Subcutaneous abdominal adipose tissue (tissue), 5 donors: ENCODE measurements around the gene FCMR.

ENCODE experiments used
- H3K27ac ChIP-seq: one replicate; pipeline ENCODE4 v1.7.0; 2013; ENCODE audit warnings: low read depth, mild to moderate bottlenecking, inconsistent platforms, low read length, moderate library complexity
- H3K27me3 ChIP-seq, 5 donors: one replicate each; pipeline ENCODE4 v1.7.0; 2013; ENCODE audit warnings: low read length in 5 of 5, inconsistent platforms in 1 of 5; ENCODE audit not compliant: control insufficient read depth in 5 of 5, insufficient read depth in 4 of 5
- H3K36me3 ChIP-seq, 5 donors: one replicate each; pipeline ENCODE4 v1.7.0; 2013; ENCODE audit warnings: low read length in 5 of 5; ENCODE audit not compliant: control insufficient read depth in 5 of 5, insufficient read depth in 5 of 5
- H3K4me1 ChIP-seq, 5 donors: one replicate each; pipeline ENCODE4 v1.7.0; 2013; ENCODE audit warnings: low read length in 5 of 5, mild to moderate bottlenecking in 3 of 5, moderate library complexity in 1 of 5; ENCODE audit not compliant: control insufficient read depth in 5 of 5, insufficient read depth in 5 of 5
- H3K4me3 ChIP-seq, 5 donors: one replicate each; pipeline ENCODE4 v1.7.0; 2013; ENCODE audit warnings: low read length in 5 of 5, low read depth in 1 of 5
- H3K9ac ChIP-seq, 5 donors: one replicate each; pipeline ENCODE4 v1.7.0; 2013; ENCODE audit warnings: low read length in 5 of 5, mild to moderate bottlenecking in 4 of 5, moderate library complexity in 3 of 5
- H3K9me3 ChIP-seq, 5 donors: one replicate each; pipeline ENCODE4 v1.7.0; 2013; ENCODE audit warnings: low read length in 5 of 5; ENCODE audit not compliant: control insufficient read depth in 5 of 5
- donor health status: healthy.
- donor health status: healthy.
- donor health status: healthy.
- donor health status: healthy.
- donor health status: healthy.

Gene FCMR

DNA sequence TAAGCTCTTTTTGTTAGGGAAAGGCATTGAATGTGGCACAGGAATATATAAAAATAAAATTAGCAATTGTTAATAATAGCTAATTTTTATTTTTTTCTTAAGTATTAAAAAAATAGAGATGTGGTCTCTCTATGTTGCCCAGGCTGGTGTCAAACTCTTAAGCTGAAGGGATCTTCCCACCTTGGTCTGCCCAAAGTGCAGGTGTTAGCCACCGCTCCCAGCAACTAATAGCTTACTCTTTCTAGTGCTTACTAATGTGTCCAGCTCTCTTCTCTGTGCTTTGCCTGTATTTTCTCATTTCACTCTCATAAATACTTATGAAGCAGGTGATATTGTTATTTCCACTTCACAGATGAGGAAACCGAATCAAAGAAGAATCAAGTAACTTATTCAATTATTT, 37.9 kb downstream of the FCMR start:
- H3K4me1 ChIP-seq = peaks cover 0 to 9% (median 8%) of the 10 kb centered on the region in 5 donors
- no peak overlapping the region for H3K4me3 ChIP-seq
- H3K9me3 ChIP-seq = no peaks in the 10 kb centered on the region

DNA sequence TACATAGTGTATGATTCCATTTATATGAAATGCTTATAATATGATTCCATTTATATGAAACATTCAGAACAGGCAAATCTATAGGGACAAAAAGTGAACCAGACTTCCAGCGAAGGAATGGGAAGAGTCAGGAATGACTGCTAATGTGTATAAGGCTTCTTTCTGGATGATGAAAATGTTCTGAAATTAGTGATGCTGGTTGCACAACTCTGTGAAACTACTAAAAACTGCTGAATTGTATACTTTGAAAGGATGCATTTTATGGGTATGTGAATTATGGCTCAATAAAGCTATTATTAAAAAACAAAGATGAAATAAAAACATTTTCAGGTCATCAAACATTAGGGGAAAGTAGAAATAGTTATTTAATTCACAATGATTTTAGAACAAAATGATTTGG, 38.6 kb downstream of the FCMR start:
- peaks cover 0 to 9% (median 8%) of the 10 kb centered on the region in 5 donors for H3K4me1 ChIP-seq
- no peak overlapping the region for H3K4me3 ChIP-seq
- no peaks in the 10 kb centered on the region for H3K27me3 ChIP-seq
- no peaks in the 10 kb centered on the region for H3K36me3 ChIP-seq
- peaks cover 3 to 6% (median 6%) of the 10 kb centered on the region in 5 donors for H3K9me3 ChIP-seq
- H3K9ac ChIP-seq = no peak overlapping the region
- no peak overlapping the region for H3K27ac ChIP-seq

More for the DNA sequence above, 37.9 kb downstream of the FCMR start:
- H3K9ac ChIP-seq = no peak overlapping the region
- no peaks in the 10 kb centered on the region for H3K27me3 ChIP-seq
- no peaks in the 10 kb centered on the region for H3K36me3 ChIP-seq
- H3K27ac ChIP-seq = no peak overlapping the region

DNA sequence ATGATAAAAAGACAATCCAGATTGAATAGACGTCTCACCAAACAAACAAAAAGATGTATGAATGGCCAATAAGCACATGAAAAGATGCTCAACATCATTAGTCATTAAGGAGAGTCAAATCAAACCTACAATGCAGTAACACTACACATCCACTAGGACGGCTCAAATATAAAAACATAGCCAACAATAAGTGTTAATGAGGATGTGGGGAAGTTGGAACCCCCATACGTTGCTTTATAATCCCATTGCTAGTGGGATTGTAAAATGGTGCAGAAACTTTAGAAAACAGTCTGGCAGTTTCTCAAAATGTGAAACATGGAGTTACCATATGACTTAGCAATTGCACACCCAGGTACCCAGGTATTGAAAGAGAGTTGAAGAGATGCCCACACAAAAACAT, 39.2 kb downstream of the FCMR start:
- Histone ChIP-seq H3K27me3 (no peaks in the 10 kb centered on the region), H3K9ac (no peak overlapping the region), H3K4me1 (peaks cover 0 to 9% (median 8%) of the 10 kb centered on the region in 5 donors), H3K36me3 (no peaks in the 10 kb centered on the region), H3K4me3 (no peak overlapping the region), H3K9me3 (peaks cover 3 to 12% (median 7%) of the 10 kb centered on the region in 5 donors), H3K27ac (no peak overlapping the region)

DNA sequence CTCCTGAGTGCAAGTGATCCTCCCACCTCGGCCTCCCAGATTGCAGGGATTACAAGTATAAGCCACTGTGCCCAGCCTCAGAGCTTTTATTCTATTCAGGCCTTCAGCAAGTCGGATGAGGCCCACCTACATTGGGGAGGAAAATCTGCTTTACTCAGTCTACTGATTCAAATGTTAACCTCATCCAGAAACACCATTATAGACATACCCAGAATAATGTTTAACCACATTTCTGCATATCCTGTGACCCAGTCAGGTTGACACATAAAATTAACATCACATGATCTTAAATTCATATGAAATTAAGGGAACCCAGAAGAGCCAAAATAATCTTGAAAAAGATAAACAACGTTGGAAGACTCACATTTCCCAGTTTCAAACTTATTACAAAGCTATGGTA, 41.4 kb downstream of the FCMR start:
- peaks cover 3 to 21% (median 9%) of the 10 kb centered on the region in 5 donors for H3K9me3 ChIP-seq
- no peaks in the 10 kb centered on the region for H3K36me3 ChIP-seq
- H3K4me1 ChIP-seq = peaks cover 0 to 9% (median 8%) of the 10 kb centered on the region in 5 donors
- H3K27me3 ChIP-seq = no peaks in the 10 kb centered on the region
- no peak overlapping the region for H3K4me3 ChIP-seq
- no peak overlapping the region for H3K9ac ChIP-seq
- H3K27ac ChIP-seq = no peak overlapping the region

DNA sequence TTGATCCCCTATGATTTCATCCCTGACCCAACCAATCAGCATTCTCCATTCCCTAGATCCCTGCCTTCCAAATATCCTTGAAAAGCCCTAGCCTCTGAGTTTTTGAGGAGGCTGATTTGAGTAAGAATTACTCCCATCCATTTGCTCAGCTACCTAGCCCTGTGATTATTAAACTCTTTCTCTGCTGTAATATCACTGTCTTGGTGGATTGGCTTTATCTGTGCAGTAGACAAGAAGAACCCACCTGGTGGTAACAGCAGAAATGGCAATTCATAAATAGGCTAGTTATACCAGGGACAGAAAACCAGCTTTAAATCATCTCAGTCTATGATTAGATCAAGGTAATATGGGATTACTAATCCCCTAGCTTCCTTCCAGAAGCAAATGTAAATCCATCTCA, 43.3 kb downstream of the FCMR start:
- H3K36me3 ChIP-seq = no peaks in the 10 kb centered on the region
- H3K27me3 ChIP-seq = no peaks in the 10 kb centered on the region
- no peak overlapping the region for H3K4me3 ChIP-seq
- no peak overlapping the region for H3K9ac ChIP-seq
- H3K27ac ChIP-seq = no peak overlapping the region
- peaks cover 3 to 21% (median 9%) of the 10 kb centered on the region in 5 donors for H3K9me3 ChIP-seq
- H3K4me1 ChIP-seq = no peaks in the 10 kb centered on the region

DNA sequence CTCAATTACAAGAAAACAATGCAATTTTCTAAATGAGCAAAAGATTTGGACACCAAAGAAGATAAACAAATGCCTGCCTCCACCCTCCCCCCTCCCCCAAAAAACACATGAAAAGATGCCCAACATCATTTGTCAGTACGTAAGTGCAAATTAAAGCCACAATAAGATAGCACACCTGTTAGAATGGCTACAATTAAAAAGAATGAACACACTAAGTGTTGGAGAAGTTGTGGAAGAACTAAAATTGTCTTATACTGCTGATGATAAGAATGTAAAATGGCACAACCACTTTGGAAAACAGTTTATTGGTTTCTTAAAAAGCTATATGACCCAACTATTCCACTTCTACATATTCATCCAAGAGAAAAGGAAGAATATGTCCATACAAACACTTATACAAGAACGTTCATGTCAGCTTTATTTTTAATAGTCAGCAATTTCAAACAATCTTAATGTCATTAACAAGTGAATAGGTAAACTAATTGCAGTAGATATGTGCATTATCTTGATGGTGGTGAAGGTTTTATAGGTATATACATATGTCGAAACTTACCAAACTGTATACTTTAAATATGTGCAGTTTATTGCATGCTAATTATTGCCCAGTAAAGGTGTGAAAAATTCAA, 45.9 kb downstream of the FCMR start:
- Histone ChIP-seq H3K4me1 (no peaks in the 10 kb centered on the region), H3K9ac (no peak overlapping the region), H3K9me3 (peaks cover 3 to 25% (median 9%) of the 10 kb centered on the region in 5 donors), H3K27me3 (no peaks in the 10 kb centered on the region), H3K4me3 (no peak overlapping the region), H3K36me3 (no peaks in the 10 kb centered on the region), H3K27ac (no peak overlapping the region)

DNA sequence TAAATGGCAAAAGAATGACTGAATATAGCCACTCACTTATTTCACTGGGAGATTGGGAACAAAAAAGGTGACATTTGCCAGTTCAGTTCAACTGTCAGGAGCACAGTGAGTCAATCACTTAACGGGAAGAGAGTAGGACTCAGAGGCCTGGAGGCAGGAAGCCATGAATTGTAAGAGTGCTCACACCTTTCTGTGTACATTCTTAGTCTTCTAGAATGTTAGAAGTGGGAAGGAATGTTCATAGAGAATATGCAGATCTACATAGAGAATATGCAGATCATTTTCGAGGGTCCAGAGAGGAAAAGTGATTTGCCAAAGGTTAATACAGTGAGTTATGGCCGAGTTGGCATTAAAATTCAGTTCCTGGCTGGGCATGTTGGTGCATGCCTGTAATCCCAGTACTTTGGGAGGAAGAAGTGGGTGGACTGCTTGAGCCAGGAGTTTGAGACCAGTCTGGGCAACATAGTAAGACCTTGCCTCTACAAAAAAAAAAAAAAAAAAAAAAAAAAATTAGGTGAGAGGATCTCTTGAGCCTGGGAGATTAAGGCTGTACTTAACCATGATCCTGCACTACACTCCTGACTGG, 48.0 kb downstream of the FCMR start:
- H3K27ac ChIP-seq = no peak overlapping the region
- H3K9ac ChIP-seq = no peak overlapping the region
- H3K36me3 ChIP-seq = no peaks in the 10 kb centered on the region
- peaks cover 3 to 25% (median 9%) of the 10 kb centered on the region in 5 donors for H3K9me3 ChIP-seq
- H3K4me3 ChIP-seq = no peak overlapping the region
- no peaks in the 10 kb centered on the region for H3K4me1 ChIP-seq
- no peaks in the 10 kb centered on the region for H3K27me3 ChIP-seq

DNA sequence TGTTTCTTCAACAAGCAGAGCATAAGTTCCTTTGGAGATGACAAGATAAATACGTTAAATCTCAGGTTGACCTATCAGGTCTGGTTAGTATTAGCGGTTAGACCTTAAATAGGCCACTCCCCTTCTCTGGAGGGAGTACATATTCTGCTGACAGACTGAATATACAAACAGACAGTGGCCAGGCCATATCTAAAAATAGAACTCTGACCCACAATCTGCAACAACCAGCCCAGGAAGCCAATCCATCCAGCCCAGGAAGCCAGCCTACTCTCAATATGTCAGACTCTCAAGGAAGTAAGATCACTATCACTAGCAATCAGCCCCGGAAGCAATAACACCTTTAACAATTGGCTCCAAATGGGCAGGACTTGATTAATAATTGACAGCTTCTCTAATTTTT, 49.6 kb downstream of the FCMR start:
- Histone ChIP-seq H3K27ac (no peak overlapping the region), H3K4me3 (no peak overlapping the region), H3K4me1 (no peaks in the 10 kb centered on the region), H3K9ac (no peak overlapping the region), H3K36me3 (no peaks in the 10 kb centered on the region), H3K27me3 (no peaks in the 10 kb centered on the region), H3K9me3 (peaks cover 0 to 10% (median 4%) of the 10 kb centered on the region in 5 donors)

DNA sequence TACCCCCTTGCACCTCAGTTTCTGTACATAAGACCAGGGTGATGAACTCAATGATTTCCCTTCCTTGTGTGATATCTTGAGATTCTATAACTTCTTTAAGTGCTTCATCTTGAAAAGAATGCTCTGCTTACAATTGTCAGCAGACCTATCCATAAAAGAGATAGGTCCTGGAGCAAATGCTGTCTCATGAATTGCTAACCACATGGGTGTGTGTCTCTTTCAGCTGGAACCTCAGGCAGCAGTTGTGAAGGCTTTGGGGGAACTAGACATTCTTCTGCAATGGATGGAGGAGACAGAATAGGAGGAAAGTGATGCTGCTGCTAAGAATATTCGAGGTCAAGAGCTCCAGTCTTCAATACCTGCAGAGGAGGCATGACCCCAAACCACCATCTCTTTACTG, 53.5 kb downstream of the FCMR start:
- Histone ChIP-seq H3K4me3 (no peak overlapping the region), H3K9me3 (peaks cover 0 to 4% (median 0%) of the 10 kb centered on the region in 5 donors), H3K27me3 (no peaks in the 10 kb centered on the region), H3K36me3 (no peaks in the 10 kb centered on the region), H3K27ac (no peak overlapping the region), H3K4me1 (peaks cover 0 to 8% (median 4%) of the 10 kb centered on the region in 5 donors), H3K9ac (no peak overlapping the region)

DNA sequence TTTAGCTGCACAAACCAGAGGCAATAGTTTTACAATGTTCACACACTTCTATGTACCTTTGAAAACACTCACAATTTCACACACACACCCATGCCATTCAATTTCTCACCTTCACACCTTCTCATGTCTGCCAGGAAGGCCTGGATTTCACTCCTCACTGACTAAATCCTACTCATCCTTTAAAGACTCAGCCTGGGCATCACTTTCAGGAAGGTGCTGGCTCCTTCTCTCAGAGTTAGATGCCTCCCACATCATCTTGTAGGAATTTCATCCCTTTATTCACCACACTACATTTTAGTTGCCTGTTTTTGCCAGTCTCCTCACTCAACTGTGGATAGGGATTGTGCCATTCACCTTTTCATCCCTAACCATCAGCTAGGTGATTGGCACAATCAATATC, 54.0 kb downstream of the FCMR start:
- Histone ChIP-seq H3K4me1 (peaks cover 0 to 8% (median 4%) of the 10 kb centered on the region in 5 donors), H3K9ac (no peak overlapping the region), H3K27me3 (no peaks in the 10 kb centered on the region), H3K4me3 (no peak overlapping the region), H3K27ac (no peak overlapping the region), H3K9me3 (peaks cover 0 to 4% (median 0%) of the 10 kb centered on the region in 5 donors), H3K36me3 (no peaks in the 10 kb centered on the region)
